ENCODE measurements around the gene CLIP1.
"Not testable (repeated sequence)": the region's sequence is repeated elsewhere in the genome, so short reads cannot be mapped to it uniquely, and the experiment has no call there.

The CLIP1 gene

DNA sequence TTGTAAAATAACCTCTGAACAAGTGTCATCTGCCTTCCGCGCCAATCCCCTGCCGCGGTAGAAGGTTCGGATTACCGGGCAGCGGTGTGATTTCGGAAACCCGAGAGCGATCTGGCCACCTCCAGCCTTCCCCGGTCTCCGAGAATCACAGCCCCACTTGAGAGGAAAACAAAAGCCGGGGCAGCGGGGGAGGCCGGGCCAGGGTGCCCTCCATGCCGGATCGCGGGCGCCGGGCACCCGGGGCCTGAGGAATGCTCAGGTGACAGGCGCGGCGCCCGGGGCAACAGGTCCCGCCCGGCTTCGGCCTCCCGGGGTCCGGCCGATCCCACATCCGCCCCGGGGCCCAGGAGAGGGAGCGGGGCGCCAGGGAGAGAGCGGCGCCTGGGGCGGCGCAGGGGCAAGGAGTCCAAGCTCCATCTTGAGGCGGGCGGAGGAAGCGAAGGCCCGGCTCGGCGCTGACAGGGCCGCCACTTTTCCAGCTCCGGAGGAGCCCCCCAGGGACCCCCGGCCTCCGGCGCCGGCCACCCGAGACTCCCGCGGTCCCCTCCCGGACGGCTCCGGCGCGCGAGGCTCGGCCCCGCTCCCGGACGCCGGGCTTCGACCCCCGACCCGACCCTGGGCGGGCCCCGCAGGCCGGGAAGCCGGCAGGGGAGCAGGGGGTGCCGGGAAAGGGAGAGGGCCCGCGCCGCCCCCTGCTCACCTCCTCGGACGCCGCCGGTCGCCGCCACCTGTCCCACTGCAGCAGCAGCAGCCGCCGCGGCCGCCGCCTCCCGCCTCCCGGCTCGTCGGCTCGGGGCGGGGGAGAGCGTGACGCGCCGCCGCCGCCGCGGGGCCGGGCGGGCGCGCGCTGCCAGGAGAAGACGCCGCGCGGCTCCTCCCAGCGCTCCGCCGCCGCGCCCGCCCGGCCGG is at the start of gene CLIP1:
CLIP1 (minus strand) TSS at position 849 of the 909 bp plus-strand sequence. CDS start 42,217 bp downstream, outside the sequence.
- DNase-seq, result peak; percentile 71

- peak; percentile 62 for DNase-seq
Measured at GRCh38 chr12:122471324-122472226, 49.1 kb upstream of the CLIP1 start.

GRCh38 chr12:122470576-122470975 is 48.1 kb upstream of the CLIP1 start:
- not testable (repeated sequence) for DNase-seq

DNA sequence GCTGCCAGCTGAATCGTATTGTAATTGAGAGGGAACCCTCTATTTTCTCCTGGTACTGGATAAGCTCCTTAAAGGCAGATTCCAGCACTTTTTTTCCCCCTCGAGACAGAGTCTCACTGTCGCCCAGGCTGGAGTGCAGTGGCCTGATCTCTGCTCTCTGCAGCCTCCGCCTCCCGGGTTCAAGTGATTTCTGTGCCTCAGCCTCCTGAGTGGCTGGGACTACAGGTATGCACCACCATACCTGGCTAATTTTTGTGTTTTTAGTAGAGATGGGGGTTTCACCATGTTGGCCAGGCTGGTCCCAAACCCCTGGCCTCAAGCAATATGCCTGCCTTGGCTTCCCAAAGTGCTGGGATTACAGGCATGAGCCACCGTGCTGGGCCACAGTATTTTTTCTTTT is 47.4 kb upstream of the CLIP1 start:
- not testable (repeated sequence) for DNase-seq

GRCh38 chr12:122467983-122468382 is 45.5 kb upstream of the CLIP1 start:
- DNase-seq, result no peak

- not testable (repeated sequence) for DNase-seq
Measured at GRCh38 chr12:122464317-122465042, 42.0 kb upstream of the CLIP1 start.

- no peak for DNase-seq
Measured at GRCh38 chr12:122460641-122461040, 38.2 kb upstream of the CLIP1 start.

DNA sequence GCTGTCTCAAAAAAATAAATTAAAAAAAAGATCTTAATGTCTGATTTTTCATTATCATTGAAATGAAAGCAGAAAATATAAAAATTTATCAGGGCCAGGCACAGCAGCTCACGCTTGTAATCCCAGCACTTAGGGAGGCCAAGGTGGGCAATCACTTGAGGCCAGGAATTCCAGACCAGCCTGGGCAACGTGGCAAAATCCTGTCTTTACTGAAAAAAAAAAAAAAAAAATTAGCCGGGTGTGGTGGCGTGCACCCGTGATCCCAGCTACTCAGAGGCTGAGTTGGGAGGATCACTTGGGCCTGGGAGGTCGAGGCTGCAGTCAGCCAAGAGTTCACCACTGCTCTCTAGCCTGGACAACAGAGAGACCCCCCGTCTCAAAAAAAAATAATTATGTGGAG is 37.6 kb upstream of the CLIP1 start:
- no peak for DNase-seq

DNA sequence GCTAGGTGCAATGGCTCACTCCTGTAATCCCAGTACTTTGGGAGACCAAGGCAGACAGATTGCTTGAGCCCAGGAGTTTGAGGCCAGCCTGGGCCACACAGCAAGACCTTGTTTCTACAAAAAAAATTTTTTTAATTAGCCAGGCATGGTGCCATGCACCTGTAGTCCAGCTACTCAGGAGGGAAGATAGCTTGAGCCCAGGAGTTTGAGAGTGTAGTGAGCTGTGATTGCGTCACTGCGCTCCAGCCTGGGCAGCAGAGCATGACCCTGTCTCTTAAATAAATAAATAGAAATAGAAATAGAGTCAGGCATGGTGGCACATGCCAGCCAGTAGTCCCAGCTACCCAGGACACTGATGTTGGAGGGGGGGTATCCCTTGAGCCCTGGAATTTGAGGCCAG is 36.7 kb upstream of the CLIP1 start:
- DNase-seq, result no peak

DNA sequence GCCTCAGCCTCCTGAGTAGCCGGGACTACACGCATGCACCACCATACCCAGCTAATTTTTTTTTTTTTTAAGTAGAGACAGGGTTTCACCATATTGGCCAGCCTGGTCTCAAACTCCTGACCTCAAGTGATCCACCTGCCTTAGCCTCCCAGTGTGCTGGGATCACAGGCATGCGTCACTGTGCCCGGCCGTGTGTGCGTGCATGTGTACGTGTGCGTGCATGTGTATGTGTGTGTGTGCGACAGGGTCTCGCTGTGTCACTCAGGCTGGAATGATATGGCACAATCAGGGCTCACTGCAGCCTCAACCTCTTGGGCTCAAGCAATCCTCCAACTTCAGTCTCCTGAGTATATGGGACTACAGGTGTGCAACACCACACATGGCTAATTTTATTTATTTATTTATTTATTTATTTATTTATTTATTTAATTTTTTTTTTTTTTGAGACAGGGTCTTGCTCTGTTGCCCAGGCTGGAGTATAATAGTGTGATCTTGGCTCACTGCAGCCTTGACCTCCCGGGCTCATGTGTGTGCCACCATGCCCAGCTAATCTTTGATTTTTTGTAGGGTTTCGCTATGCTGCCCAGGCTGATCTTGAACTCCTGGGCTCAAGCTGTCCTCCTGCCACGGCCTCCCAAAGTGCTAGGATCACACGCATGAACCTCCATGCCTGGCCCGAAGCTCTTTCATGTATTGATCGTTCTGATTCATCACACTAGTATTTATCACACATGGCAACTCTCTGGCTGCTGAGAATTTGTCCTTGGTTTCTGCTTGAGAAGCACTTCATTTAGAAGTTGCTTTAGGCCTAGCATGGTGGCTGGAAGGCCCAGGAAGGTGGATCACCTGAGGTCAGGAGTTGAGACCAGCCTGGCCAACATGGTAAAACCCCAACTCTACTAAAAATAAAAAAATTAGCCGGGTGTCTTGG is 35.9 kb upstream of the CLIP1 start:
- no peak for DNase-seq

DNA sequence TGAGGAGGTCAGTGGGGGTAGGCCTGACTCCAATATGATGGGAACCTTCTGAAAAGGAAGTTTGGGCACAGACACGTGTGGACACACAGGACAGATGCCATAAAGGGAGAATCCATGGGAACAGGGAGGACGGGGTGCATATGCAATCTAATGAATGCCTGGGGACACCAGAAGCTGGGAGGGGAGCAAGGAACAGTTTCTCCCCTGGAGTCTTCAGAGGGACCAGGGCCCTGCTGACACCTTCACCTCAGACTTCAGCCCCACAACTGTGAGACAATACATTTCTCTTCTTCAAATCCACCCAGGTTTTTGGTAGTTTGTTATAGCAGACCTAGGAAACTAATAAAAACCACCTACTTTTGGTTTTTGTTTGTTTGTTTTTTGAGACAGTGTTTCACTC is 35.2 kb upstream of the CLIP1 start:
- DNase-seq, result no peak

DNA sequence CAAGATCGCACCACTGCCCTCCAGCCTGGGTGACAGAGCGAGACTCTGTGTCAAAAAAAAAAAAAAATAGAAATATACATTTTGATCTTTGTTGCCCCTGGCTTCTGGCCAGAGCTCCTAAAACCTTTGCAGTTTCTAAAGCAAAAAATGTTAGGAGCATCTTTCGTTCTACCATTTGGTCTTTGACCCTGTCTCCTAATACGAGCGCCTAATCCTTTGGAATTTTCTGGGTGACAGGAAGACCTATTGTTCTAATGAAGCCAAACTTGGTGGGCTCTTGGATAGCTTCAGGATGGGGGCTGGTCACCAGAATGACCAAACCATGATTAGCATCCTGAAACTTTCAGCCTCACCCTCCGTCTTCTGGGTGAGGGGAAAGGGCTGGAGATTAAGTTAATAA is 32.3 kb upstream of the CLIP1 start:
- DNase-seq, result no peak

GRCh38 chr12:122454250-122454721 is 31.8 kb upstream of the CLIP1 start:
- DNase-seq, result no peak

DNA sequence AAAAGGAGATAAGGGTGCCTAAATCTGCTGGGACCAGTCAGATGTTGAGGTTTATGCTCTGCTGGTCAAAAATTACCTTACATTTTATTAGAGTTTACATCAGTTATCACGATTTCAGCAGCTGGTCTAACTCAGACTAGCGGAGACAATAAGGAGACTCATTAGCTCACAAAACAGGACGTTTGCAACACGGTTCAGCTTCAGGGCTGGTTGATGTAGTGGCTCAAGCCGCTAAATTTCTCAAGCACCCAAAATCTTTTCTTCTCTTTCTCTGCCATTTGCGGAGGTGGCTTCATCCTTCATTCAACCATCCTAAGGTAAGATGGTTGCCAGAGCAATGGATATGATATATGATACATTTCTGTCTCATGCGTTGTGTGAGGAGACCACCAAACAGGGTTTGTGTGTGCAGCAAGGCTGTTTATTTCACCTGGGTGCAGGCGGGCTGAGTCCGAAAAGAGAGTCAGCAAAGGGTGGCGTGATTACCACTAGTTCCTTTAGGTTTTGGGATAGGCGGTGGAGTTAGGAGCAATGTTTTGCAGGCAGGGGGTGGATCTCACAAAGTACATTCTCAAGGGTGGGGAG is 30.3 kb upstream of the CLIP1 start:
- DNase-seq, result no peak

GRCh38 chr12:122449317-122449716 is 26.8 kb upstream of the CLIP1 start:
- no peak for DNase-seq

DNA sequence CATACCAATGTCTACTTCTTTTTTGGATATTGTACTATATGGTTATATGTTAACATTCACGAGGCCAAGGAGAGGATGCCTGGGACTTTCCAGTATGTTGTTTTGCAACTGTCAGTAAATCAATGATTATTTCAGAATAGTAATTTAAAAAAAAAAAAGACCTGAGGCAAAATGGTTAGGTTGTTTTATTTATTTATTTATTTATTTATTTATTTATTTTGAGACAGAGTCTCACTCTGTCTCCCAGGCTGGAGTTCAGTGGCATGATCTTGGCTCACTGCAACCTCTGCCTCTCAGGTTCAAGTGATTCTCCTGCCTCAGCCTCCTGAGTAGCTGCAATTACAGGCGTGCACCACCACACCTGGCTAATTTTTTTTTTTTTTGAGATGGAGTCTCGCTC is 25.4 kb upstream of the CLIP1 start:
- not testable (repeated sequence) for DNase-seq

- not testable (repeated sequence) for DNase-seq
Measured at GRCh38 chr12:122446390-122446789, 23.9 kb upstream of the CLIP1 start.

- not testable (repeated sequence) for DNase-seq
Measured at GRCh38 chr12:122444071-122444470, 21.6 kb upstream of the CLIP1 start.

DNA sequence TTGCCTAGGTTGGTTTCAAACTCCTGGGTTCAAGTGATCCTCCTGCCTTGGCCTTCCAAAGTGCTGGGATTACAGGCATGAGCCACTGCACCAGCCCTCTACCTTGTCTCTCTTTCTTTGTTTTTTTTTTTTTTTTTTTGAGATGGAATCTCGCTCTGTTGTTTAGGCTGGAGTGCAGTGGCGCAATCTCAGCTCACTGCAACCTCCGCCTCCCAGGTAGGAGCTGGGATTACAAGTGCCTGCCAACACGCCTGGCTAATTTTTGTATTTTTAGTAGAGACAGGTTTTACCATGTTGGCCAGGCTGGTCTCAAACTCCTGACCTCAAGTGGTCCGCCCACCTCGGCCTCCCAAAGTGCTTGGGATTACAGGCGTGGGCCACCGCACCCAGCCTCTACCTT is 16.4 kb upstream of the CLIP1 start:
- DNase-seq, result not testable (repeated sequence)

DNA sequence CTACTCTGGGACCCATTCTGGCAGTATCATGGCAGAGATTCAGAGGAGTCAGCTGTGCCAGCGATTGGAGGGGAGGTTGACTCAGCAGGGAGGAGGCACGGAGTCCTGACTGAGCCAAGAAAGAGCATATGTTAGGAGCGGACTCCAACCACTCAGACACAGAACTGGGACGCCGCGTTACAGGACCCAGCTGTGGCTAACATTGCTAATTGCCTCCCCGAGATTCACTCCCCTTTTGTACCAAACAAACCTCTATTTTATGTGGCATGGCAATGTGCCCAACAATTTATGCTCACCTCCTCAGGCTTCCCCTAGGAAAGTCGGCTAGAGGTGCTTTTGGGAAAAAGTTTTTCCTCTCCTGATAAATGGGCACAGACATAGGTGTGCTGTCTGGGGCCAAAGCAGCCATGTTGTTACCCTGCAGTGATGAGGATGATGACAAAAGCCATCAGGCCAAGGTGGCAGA is 15.2 kb upstream of the CLIP1 start:
- DNase-seq, result peak; percentile 41

- DNase-seq, result no peak
Measured at GRCh38 chr12:122435186-122435585, 12.7 kb upstream of the CLIP1 start.
